SK-N-SH treated with all-trans-retinoic acid at 6 μM for 48 hours (cell line): ENCODE measurements around the gene ASB13.

Source experiments
- BACH2 ChIP-seq: fragments of 250-450 bp; sonication (Bioruptor Pico); IDR thresholded peaks from 2 replicates; pipeline ENCODE4 v1.9.0; 2021; ENCODE audit warnings: mild to moderate bottlenecking, borderline replicate concordance
- RARB ChIP-seq: fragments of 250-450 bp; sonication (Bioruptor Pico); IDR thresholded peaks from 2 replicates; pipeline ENCODE4 v1.8.0; 2021; ENCODE audit warnings: mild to moderate bottlenecking, moderate library complexity
- TCF4 ChIP-seq: fragments of 250-450 bp; sonication (Bioruptor Pico); IDR thresholded peaks from 2 replicates; pipeline ENCODE4 v1.8.0; 2021; ENCODE audit warnings: mild to moderate bottlenecking, moderate library complexity, borderline replicate concordance
- ZFP3 ChIP-seq: fragments of 250-450 bp; sonication (Bioruptor Pico); IDR thresholded peaks from 2 replicates; pipeline ENCODE4 v1.5.0; 2020; ENCODE audit warnings: mild to moderate bottlenecking, moderate library complexity
- ZFP30 ChIP-seq: fragments of 450-650 bp; formaldehyde crosslinking; IDR thresholded peaks from 2 replicates; pipeline ENCODE4 v1.5.0; 2022; ENCODE audit warnings: mild to moderate bottlenecking, moderate library complexity
- ZNF70 ChIP-seq: fragments of 450-650 bp; formaldehyde crosslinking; IDR thresholded peaks from 2 replicates; pipeline ENCODE4 v1.5.0; 2020; ENCODE audit warnings: mild to moderate bottlenecking, moderate library complexity
- TF ChIP-seq, protein P1 (sequence below): fragments of 250-450 bp; sonication (Bioruptor Pico); IDR thresholded peaks from 2 replicates; pipeline ENCODE4 v1.8.0; 2021; ENCODE audit warnings: low read depth, mild to moderate bottlenecking, moderate library complexity, borderline replicate concordance
- TF ChIP-seq, protein P2 (sequence below): fragments of 250-450 bp; sonication (Bioruptor Pico); IDR thresholded peaks from 2 replicates; pipeline ENCODE4 v1.5.0; 2020; ENCODE audit warnings: mild to moderate bottlenecking, moderate library complexity
- TF ChIP-seq, protein P3 (sequence below): fragments of 250-450 bp; sonication (Bioruptor Pico); IDR thresholded peaks from 2 replicates; pipeline ENCODE4 v1.8.0; 2020; ENCODE audit warnings: mild to moderate bottlenecking, moderate library complexity, borderline replicate concordance
- TF ChIP-seq, protein P4 (sequence below): fragments of 250-450 bp; sonication (Bioruptor Pico); IDR thresholded peaks from 2 replicates; pipeline ENCODE4 v1.5.1; 2020; ENCODE audit warnings: low read depth, mild to moderate bottlenecking, moderate library complexity

DNA sequence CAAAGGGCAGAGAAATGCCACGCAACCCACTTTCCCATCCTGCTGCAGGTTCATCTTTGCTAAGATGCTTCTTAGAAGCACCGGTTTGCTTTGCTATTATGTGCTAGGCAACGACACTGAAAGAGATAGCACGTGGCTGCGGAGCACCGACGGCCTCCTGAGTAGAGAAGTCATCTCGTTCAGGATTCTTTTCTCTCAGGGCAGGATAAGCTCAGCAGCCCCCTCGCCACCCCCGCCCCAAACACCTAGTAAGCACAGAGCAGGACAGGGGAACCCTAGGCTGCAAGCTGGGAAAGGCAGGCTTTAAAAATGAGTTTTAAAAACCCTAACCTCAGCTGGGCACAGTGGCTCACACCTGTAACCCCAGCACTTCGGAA is 15.0 kb downstream of the ASB13 start:
- TF ChIP-seq BACH2 (CRISPR knock-in tag) (no peak), RARB (no peak), ZFP3 (CRISPR knock-in tag) (no peak), TCF4 (no peak), ZFP30 (CRISPR knock-in tag) (no peak), ZNF70 (CRISPR knock-in tag) (no peak)
- TF ChIP-seq, protein P1, sequence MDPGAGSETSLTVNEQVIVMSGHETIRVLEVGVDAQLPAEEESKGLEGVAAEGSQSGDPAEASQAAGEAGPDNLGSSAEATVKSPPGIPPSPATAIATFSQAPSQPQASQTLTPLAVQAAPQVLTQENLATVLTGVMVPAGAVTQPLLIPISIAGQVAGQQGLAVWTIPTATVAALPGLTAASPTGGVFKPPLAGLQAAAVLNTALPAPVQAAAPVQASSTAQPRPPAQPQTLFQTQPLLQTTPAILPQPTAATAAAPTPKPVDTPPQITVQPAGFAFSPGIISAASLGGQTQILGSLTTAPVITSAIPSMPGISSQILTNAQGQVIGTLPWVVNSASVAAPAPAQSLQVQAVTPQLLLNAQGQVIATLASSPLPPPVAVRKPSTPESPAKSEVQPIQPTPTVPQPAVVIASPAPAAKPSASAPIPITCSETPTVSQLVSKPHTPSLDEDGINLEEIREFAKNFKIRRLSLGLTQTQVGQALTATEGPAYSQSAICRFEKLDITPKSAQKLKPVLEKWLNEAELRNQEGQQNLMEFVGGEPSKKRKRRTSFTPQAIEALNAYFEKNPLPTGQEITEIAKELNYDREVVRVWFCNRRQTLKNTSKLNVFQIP (CRISPR knock-in tag), result no peak
- TF ChIP-seq, protein P2, sequence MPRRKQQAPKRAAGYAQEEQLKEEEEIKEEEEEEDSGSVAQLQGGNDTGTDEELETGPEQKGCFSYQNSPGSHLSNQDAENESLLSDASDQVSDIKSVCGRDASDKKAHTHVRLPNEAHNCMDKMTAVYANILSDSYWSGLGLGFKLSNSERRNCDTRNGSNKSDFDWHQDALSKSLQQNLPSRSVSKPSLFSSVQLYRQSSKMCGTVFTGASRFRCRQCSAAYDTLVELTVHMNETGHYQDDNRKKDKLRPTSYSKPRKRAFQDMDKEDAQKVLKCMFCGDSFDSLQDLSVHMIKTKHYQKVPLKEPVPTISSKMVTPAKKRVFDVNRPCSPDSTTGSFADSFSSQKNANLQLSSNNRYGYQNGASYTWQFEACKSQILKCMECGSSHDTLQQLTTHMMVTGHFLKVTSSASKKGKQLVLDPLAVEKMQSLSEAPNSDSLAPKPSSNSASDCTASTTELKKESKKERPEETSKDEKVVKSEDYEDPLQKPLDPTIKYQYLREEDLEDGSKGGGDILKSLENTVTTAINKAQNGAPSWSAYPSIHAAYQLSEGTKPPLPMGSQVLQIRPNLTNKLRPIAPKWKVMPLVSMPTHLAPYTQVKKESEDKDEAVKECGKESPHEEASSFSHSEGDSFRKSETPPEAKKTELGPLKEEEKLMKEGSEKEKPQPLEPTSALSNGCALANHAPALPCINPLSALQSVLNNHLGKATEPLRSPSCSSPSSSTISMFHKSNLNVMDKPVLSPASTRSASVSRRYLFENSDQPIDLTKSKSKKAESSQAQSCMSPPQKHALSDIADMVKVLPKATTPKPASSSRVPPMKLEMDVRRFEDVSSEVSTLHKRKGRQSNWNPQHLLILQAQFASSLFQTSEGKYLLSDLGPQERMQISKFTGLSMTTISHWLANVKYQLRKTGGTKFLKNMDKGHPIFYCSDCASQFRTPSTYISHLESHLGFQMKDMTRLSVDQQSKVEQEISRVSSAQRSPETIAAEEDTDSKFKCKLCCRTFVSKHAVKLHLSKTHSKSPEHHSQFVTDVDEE (CRISPR knock-in tag), result no peak
- TF ChIP-seq, protein P3, sequence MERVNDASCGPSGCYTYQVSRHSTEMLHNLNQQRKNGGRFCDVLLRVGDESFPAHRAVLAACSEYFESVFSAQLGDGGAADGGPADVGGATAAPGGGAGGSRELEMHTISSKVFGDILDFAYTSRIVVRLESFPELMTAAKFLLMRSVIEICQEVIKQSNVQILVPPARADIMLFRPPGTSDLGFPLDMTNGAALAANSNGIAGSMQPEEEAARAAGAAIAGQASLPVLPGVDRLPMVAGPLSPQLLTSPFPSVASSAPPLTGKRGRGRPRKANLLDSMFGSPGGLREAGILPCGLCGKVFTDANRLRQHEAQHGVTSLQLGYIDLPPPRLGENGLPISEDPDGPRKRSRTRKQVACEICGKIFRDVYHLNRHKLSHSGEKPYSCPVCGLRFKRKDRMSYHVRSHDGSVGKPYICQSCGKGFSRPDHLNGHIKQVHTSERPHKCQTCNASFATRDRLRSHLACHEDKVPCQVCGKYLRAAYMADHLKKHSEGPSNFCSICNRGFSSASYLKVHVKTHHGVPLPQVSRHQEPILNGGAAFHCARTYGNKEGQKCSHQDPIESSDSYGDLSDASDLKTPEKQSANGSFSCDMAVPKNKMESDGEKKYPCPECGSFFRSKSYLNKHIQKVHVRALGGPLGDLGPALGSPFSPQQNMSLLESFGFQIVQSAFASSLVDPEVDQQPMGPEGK (CRISPR knock-in tag), result no peak
- TF ChIP-seq, protein P4, sequence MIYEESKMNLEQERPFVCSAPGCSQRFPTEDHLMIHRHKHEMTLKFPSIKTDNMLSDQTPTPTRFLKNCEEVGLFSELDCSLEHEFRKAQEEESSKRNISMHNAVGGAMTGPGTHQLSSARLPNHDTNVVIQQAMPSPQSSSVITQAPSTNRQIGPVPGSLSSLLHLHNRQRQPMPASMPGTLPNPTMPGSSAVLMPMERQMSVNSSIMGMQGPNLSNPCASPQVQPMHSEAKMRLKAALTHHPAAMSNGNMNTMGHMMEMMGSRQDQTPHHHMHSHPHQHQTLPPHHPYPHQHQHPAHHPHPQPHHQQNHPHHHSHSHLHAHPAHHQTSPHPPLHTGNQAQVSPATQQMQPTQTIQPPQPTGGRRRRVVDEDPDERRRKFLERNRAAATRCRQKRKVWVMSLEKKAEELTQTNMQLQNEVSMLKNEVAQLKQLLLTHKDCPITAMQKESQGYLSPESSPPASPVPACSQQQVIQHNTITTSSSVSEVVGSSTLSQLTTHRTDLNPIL (CRISPR knock-in tag), result no peak
